Testis (tissue), 2 donors: ENCODE measurements around the gene GOLGA6L10.
"Not testable (repeated sequence)": the region's sequence is repeated elsewhere in the genome, so short reads cannot be mapped to it uniquely, and the experiment has no call there.

ENCODE experiments used
- POLR2A ChIP-seq: fragments of 450-650 bp; IDR thresholded peaks from one replicate; pipeline ENCODE4 v1.6.1; 2017; ENCODE audit warnings: antibody characterized with exemption, mild to moderate bottlenecking, moderate library complexity
- TF ChIP-seq, protein P1 (sequence below), 3 experiments: fragments of 450-650 bp in 2 of 3; fragments of 200-600 bp in 1 of 3; sonication (generic) in 1 of 3; IDR thresholded peaks; one replicate each; pipeline ENCODE4 v1.5.1; 2016 to 2019; ENCODE audit warnings: antibody characterized with exemption in 3 of 3, mild to moderate bottlenecking in 2 of 3, moderate library complexity in 1 of 3

DNA sequence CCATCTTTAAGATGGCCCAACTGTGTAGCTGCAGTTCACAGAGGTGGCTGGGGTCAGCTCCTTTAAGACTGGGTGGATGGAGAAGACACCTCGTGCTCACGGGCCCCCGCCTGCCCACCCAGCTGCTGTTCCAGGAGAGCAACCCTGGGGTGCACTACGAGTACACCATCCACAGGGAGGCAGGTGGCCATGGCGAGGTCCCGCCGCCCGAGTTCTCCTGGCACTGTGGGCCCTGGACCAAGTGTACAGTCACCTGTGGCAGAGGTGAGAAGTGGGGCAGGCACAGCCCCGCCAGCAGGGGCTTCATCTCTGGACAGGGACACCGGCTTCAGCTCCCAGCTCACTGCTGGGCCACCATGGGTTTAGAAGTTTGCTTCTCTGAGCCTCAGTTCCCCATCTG lies 26.8 kb downstream of the GOLGA6L10 start:
- TF ChIP-seq, protein P1, sequence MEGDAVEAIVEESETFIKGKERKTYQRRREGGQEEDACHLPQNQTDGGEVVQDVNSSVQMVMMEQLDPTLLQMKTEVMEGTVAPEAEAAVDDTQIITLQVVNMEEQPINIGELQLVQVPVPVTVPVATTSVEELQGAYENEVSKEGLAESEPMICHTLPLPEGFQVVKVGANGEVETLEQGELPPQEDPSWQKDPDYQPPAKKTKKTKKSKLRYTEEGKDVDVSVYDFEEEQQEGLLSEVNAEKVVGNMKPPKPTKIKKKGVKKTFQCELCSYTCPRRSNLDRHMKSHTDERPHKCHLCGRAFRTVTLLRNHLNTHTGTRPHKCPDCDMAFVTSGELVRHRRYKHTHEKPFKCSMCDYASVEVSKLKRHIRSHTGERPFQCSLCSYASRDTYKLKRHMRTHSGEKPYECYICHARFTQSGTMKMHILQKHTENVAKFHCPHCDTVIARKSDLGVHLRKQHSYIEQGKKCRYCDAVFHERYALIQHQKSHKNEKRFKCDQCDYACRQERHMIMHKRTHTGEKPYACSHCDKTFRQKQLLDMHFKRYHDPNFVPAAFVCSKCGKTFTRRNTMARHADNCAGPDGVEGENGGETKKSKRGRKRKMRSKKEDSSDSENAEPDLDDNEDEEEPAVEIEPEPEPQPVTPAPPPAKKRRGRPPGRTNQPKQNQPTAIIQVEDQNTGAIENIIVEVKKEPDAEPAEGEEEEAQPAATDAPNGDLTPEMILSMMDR (IDR thresholded peaks at IDR 0.05): not testable (repeated sequence)
- not testable (repeated sequence) for TF ChIP-seq POLR2A
